Effector memory CD8-positive, alpha-beta T cell (primary cell): ENCODE data around the gene TBR1.
A peak's percentile ranks its signal among the peaks of the same experiment; 100 is the strongest.

Experiments
- ATAC-seq: fragments of 150-1000 bp; cut with Tn5 transposase; replicated peaks from 2 replicates; pipeline ENCODE4 v1.10.0; 2021; ENCODE audit warnings: mild to moderate bottlenecking, moderate library complexity
- DNase-seq, 3 experiments: peaks; one replicate each; pipeline ENCODE4 v3.0.0; 2021
- H3K27ac Mint-ChIP-seq, 2 donors: one replicate each; pipeline ENCODE4 v1.8.0; 2022; ENCODE audit warnings: mild to moderate bottlenecking in 2 of 2, mixed read lengths in 2 of 2, moderate library complexity in 2 of 2
- H3K27me3 Mint-ChIP-seq, 2 donors: one replicate each; pipeline ENCODE4 v1.8.0; 2022; ENCODE audit warnings: mixed read lengths in 2 of 2
- H3K36me3 Mint-ChIP-seq: one replicate; pipeline ENCODE4 v1.8.0; 2022; ENCODE audit warnings: mild to moderate bottlenecking, moderate library complexity, mixed read lengths; ENCODE audit not compliant: insufficient read depth
- H3K4me1 Mint-ChIP-seq, 2 donors: one replicate each; pipeline ENCODE4 v1.8.0; 2022; ENCODE audit warnings: low read depth in 2 of 2, mixed read lengths in 2 of 2
- H3K4me3 Mint-ChIP-seq, 2 donors: one replicate each; pipeline ENCODE4 v1.8.0; 2022; ENCODE audit warnings: mild to moderate bottlenecking in 2 of 2, mixed read lengths in 2 of 2, moderate library complexity in 2 of 2
- H3K9me3 Mint-ChIP-seq, 2 donors: one replicate each; pipeline ENCODE4 v1.8.0; 2022; ENCODE audit warnings: mixed read lengths in 2 of 2

Gene TBR1

DNA sequence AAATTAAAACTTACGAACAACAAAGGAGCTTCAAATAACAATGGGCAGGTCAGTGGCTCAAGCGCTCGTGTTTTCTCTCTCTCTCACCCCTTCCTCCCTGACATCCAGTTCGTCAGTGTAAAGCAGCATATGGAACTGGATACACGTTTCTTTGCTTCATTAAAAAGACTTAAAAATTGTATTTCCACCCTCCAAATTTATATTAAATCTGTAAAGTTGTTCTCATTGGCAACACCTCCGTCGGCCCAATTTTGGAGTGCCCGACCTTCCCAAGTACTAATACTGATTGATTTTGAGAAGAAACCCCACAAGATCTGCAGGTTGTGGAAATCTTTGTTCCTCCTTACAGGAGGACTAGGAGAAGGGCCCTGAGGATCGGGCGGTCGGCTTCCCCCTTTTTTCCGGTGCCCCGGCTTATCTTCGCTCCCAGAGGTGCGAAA lies 2.2 kb downstream of the TBR1 start:
- Mint-ChIP-seq H3K27me3 (peaks cover 90 to 96% of the 10 kb centered on the region in 2 donors), H3K9me3 (no peaks in the 10 kb centered on the region), H3K27ac (no peak overlapping the region), H3K4me3 (peak overlapping the region in 1 of 2 donors; percentile 57), H3K36me3 (peaks cover 8% of the 10 kb centered on the region), H3K4me1 (peaks cover 29 to 45% of the 10 kb centered on the region in 2 donors)
- ATAC-seq (no peak), DNase-seq (no peak)

DNA sequence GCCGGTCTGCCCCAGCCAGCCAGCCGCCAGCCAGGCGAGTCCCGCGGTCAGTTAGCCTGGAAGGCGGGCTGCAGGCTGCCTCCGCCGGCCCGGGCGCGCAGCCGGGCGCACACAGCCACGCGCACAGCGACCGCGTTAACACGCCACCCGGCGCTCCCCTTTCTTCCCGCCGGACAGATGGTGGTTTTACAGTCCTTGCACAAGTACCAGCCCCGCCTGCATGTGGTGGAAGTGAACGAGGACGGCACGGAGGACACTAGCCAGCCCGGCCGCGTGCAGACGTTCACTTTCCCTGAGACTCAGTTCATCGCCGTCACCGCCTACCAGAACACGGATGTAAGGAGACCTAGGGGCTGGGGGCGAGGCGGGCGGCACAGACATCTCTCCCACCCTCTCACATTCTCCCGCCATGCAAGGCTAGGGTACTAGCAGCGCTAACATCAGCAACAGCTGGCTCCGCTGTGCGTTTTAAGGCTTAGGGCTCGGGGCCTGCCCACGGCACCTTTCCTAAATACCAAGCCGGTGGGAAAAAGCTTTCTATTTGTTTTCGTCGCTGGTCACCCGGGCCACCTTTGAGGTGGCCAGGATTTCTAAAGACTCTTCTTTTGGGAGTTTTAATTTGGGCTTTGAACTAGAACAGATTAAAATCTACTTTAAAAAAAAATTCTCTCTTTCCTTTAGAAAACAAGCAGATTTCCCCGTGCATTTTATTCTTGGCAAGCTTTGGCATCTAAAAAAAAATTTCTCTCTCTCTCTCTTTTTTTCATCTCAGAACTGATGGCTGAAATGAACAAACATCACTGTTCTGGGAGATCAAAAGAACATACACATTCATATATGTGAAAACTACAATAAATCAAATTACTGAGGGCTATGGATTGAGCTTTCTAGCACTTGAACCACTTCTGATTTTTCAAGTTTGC lies 2.9 kb downstream of the TBR1 start:
- ATAC-seq (no peak), DNase-seq (no peak)
- Mint-ChIP-seq H3K27ac (no peak overlapping the region), H3K27me3 (peaks cover 85 to 92% of the 10 kb centered on the region in 2 donors), H3K36me3 (peaks cover 8% of the 10 kb centered on the region), H3K9me3 (no peaks in the 10 kb centered on the region), H3K4me3 (peak overlapping the region; percentile 19 to 57), H3K4me1 (peaks cover 29 to 43% of the 10 kb centered on the region in 2 donors)

DNA sequence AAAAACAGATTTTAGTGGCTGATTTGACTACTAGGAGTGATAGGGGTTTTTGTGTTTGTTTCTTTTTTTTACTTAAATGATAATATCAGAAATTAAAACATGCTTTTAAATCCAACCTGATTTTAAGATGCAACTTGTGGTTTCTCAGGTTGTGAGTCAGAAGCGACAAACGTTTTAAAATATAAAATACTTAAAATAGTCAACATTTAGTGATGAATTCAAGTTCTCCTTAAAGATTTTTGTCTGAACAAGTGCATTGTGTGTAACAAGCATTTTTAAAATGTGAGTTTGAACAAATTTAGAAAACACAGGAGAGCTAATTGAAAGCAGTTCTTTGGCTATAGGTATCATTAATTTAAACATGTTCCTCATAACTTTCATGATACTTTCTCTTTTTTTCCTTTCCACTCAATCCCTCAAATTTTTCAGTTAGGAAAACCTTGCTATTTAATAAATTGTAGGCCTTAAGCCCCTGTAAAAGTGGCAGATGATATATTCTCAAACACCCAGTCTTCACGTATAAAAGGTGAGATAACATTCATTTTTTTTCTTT lies 3.6 kb downstream of the TBR1 start:
- Mint-ChIP-seq H3K27me3 (peaks cover 92 to 95% of the 10 kb centered on the region in 2 donors), H3K4me3 (no peak overlapping the region), H3K27ac (no peak overlapping the region)

DNA sequence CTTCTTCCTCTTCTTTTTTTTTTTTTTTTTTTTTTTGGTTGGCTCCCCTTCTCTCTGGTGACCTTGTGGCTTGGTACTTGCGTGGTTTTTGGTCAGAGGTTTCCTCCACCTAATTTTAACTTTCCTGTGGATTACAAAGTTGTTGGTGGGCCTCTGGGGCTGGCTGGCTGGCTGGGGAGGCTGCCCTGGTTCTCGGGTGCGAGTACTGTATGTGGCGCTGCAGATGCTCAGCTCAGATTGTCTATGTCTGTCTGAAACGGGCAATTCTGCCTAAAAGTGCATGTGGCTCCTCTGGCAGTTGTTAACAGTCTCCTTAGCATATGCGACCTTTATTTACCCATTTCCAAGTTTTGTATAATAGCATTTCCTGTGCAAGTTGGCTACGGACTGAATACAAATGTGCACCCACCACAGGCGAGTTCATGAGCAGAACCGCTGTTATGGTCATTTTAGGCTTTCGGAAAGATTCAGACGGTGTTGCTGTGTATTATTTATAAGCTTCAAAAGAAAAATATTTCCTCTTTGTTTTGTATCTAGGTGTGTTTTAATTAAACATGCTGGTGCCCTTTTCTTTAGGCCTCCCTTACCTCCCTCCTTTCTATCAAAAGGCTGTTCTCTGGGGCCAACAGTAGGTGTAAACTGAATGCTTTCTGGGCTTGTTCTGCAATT lies 4.4 kb downstream of the TBR1 start:
- Mint-ChIP-seq H3K36me3 (peaks cover 8% of the 10 kb centered on the region), H3K4me3 (no peak overlapping the region), H3K27me3 (peaks cover 92 to 95% of the 10 kb centered on the region in 2 donors), H3K9me3 (no peaks in the 10 kb centered on the region), H3K4me1 (peaks cover 30 to 41% of the 10 kb centered on the region in 2 donors), H3K27ac (no peak overlapping the region)
- no peak for DNase-seq
- ATAC-seq = no peak

More for the DNA sequence above, 3.6 kb downstream of the TBR1 start:
- ATAC-seq (no peak), DNase-seq (no peak)
- Mint-ChIP-seq H3K4me1 (peaks cover 35 to 48% of the 10 kb centered on the region in 2 donors), H3K36me3 (peaks cover 8% of the 10 kb centered on the region), H3K9me3 (no peaks in the 10 kb centered on the region)

DNA sequence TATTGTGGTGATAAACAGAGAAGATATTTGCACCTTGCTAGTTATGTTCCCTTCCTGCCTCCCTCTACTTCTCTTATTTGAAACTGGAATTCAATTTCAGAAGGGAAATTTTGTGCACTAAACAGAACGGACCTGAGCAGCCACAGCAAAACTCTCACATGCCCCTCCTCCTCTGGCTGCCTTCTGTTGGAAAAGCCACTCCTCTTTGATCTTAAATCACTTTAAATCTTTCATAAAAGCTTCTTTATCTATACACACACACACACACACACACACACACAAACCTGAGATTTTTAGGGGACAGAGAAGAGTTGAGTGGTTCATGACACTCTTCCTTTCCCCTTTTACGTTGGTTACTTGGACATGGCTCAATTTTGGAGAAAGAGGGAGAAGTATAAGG lies 5.6 kb downstream of the TBR1 start:
- Mint-ChIP-seq H3K9me3 (no peaks in the 10 kb centered on the region), H3K27ac (no peak overlapping the region), H3K36me3 (peaks cover 8% of the 10 kb centered on the region), H3K4me3 (no peak overlapping the region), H3K4me1 (peaks cover 22 to 31% of the 10 kb centered on the region in 2 donors), H3K27me3 (peaks cover 92 to 95% of the 10 kb centered on the region in 2 donors)
- ATAC-seq (no peak), DNase-seq (no peak)

DNA sequence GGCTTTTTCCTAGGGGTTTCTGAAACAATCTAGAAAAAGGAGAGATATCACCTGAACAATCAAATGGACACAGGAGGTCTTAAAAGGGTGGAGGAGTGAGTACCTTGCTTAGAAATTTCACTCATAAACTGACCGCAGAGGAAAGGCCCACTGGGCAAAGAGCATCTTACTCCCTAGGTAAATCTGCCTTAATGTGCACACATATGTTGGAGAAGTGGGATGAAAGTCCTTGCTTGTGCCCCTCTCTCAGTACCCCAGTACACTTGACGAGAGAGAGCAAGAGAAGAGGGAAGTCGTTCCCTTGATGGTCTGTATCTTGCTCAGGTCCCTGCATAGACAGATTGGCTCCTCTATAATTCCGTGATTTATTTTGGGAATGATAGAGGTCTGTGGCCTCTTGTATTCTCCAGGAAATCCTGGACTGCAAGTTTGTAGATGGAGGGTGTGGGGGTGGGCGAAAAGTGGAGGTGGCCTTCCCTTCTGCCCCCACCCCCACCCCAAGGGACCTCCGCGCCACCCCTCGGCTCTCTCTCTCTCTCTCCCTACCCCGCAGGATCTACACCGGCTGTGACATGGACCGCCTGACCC lies 6.8 kb downstream of the TBR1 start:
- peaks cover 8% of the 10 kb centered on the region for H3K36me3 Mint-ChIP-seq
- ATAC-seq = no peak
- peak overlapping the region in 1 of 2 donors; percentile 48 for H3K4me3 Mint-ChIP-seq
- H3K27me3 Mint-ChIP-seq = peaks cover 90 to 95% of the 10 kb centered on the region in 2 donors
- no peak overlapping the region for H3K27ac Mint-ChIP-seq
- H3K9me3 Mint-ChIP-seq = no peaks in the 10 kb centered on the region
- no peak for DNase-seq
- peaks cover 11 to 24% of the 10 kb centered on the region in 2 donors for H3K4me1 Mint-ChIP-seq

DNA sequence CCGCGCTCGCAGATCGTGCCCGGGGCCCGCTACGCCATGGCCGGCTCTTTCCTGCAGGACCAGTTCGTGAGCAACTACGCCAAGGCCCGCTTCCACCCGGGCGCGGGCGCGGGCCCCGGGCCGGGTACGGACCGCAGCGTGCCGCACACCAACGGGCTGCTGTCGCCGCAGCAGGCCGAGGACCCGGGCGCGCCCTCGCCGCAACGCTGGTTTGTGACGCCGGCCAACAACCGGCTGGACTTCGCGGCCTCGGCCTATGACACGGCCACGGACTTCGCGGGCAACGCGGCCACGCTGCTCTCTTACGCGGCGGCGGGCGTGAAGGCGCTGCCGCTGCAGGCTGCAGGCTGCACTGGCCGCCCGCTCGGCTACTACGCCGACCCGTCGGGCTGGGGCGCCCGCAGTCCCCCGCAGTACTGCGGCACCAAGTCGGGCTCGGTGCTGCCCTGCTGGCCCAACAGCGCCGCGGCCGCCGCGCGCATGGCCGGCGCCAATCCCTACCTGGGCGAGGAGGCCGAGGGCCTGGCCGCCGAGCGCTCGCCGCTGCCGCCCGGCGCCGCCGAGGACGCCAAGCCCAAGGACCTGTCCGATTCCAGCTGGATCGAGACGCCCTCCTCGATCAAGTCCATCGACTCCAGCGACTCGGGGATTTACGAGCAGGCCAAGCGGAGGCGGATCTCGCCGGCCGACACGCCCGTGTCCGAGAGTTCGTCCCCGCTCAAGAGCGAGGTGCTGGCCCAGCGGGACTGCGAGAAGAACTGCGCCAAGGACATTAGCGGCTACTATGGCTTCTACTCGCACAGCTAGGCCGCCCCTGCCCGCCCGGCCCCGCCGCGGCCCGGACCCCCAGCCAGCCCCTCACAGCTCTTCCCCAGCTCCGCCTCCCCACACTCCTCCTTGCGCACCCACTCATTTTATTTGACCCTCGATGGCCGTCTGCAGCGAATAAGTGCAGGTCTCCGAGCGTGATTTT lies 7.6 kb downstream of the TBR1 start:
- peaks cover 11 to 21% of the 10 kb centered on the region in 2 donors for H3K4me1 Mint-ChIP-seq
- H3K36me3 Mint-ChIP-seq = peaks cover 8% of the 10 kb centered on the region
- H3K27ac Mint-ChIP-seq = no peak overlapping the region
- peak; percentile 39 for ATAC-seq
- H3K27me3 Mint-ChIP-seq = peaks cover 88 to 94% of the 10 kb centered on the region in 2 donors
- H3K4me3 Mint-ChIP-seq = peak overlapping the region; percentile 48 to 57
- H3K9me3 Mint-ChIP-seq = no peaks in the 10 kb centered on the region
- DNase-seq = no peak

DNA sequence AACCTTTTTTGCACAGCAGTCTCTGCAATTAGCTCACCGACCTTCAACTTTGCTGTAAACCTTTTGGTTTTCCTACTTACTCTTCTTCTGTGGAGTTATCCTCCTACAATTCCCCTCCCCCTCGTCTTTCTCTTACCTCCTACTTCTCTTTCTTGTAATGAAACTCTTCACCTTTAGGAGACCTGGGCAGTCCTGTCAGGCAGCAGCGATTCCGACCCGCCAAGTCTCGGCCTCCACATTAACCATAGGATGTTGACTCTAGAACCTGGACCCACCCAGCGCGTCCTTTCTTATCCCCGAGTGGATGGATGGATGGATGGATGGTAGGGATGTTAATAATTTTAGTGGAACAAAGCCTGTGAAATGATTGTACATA lies 8.3 kb downstream of the TBR1 start:
- Mint-ChIP-seq H3K9me3 (no peaks in the 10 kb centered on the region), H3K4me3 (peak overlapping the region; percentile 47 to 57), H3K27me3 (peaks cover 84 to 91% of the 10 kb centered on the region in 2 donors), H3K4me1 (peaks cover 11 to 18% of the 10 kb centered on the region in 2 donors), H3K36me3 (peaks cover 8% of the 10 kb centered on the region), H3K27ac (no peak overlapping the region)
- DNase-seq (no peak), ATAC-seq (no peak)

DNA sequence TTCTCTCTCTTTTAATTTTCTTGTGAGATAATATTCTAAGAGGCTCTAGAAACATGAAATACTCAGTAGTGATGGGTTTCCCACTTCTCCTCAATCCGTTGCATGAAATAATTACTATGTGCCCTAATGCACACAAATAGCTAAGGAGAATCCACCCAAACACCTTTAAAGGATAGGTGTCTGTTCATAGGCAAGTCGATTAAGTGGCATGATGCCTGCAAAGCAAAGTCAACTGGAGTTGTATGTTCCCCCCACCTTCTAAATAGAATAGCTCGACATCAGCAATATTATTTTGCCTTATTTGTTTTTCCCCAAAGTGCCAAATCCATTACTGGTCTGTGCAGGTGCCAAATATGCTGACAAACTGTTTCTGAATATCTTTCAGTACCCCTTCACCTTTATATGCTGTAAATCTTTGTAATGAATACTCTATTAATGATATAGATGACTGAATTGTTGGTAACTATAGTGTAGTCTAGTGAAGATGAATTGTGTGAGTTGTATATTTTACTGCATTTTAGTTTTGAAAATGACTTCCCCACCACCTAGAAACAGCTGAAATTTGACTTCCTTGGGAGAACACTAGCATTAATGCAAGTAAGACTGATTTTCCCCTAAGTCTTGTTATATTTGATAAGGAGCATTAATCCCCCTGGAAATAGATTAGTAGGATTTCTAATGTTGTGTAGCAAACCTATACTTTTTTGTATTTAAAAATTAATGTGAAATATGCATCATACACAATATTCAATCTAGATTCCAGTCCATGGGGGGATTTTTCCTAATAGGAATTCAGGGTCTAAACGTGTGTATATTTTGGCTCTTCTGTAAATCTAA lies 9.0 kb downstream of the TBR1 start:
- ATAC-seq (no peak), DNase-seq (no peak)
- H3K4me3 Mint-ChIP-seq = peak overlapping the region; percentile 47 to 57
- peaks cover 11 to 18% of the 10 kb centered on the region in 2 donors for H3K4me1 Mint-ChIP-seq
- H3K36me3 Mint-ChIP-seq = peaks cover 8% of the 10 kb centered on the region
- H3K27me3 Mint-ChIP-seq = peaks cover 82 to 85% of the 10 kb centered on the region in 2 donors
- H3K27ac Mint-ChIP-seq = no peak overlapping the region
- H3K9me3 Mint-ChIP-seq = no peaks in the 10 kb centered on the region

DNA sequence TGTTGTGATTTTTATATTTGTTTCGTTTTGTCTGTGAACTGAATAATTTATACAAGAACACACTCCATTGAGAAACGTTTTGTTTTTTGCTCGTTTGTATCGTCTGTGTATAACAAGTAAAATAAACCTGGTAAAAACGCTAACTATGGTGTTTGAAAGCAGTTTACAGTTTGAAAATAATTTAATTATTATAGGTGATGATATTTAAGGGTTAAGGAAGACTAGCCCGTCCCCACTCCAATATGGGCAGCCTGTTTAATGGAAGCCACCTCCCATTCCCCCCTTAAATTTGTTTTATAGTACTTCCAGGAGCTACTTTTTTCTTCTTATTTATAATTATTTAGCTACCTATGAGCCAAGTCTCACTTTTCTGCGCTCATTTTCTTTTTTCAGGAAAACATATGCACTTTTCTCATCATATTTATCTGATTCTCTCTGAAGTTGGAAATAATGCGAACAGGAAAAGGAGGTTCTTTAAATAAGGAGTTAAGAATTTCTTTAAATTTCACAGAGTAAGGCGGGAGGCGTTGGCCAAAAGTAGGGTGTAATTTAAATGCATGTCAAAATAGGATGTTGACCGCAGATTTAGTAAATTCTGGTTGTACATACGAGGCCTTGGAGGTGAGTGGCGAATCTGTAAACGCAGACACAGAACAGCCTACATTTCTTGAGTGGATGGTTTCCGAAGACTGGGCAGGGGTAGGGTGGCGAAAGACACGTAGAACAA lies 9.8 kb downstream of the TBR1 start:
- Mint-ChIP-seq H3K27ac (no peak overlapping the region), H3K9me3 (no peaks in the 10 kb centered on the region), H3K4me3 (no peak overlapping the region), H3K36me3 (peaks cover 4% of the 10 kb centered on the region), H3K4me1 (peaks cover 11 to 15% of the 10 kb centered on the region in 2 donors), H3K27me3 (peaks cover 74 to 77% of the 10 kb centered on the region in 2 donors)
- no peak for ATAC-seq
- no peak for DNase-seq

DNA sequence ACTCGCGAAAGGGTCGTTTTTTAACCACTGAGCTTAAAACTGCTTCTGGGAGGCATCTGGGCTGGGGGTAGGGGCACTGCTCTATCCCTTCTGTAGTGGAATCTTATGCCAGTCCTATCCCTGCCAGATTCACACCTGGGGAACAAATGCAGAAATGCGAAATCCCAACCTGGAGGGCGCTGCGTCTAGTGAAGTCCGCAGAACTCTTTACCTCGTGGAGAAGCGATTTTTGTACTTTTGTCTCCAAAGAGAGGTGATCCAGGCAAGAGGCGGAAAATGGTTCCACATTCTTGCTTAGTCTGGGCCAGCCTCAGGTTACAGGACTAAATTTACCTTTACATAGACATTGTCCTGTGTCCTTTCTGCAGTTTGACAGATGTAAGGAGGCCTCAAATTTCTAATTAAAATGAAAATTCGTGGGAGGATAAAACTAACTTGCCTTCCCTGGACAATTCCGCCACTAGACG lies 10.4 kb downstream of the TBR1 start:
- peak overlapping the region; percentile 51 to 69 for H3K4me3 Mint-ChIP-seq
- H3K27me3 Mint-ChIP-seq = peaks cover 72 to 76% of the 10 kb centered on the region in 2 donors
- peaks cover 11 to 15% of the 10 kb centered on the region in 2 donors for H3K4me1 Mint-ChIP-seq
- H3K9me3 Mint-ChIP-seq = no peaks in the 10 kb centered on the region
- H3K36me3 Mint-ChIP-seq = peaks cover 4% of the 10 kb centered on the region
- ATAC-seq = no peak
- no peak for DNase-seq
- H3K27ac Mint-ChIP-seq = no peak overlapping the region
